ENCODE results near the gene TBC1D32.
A peak's percentile ranks its signal among the peaks of the same experiment; 100 is the strongest.
"Not testable (repeated sequence)": the region's sequence is repeated elsewhere in the genome, so short reads cannot be mapped to it uniquely, and the experiment has no call there.

Gene TBC1D32

GRCh38 chr6:121205569-121205968, 128.7 kb downstream of the TBC1D32 start:
- no peak for DNase-seq

- peak; percentile 19 for DNase-seq
Observed at GRCh38 chr6:121201105-121201504, 133.2 kb downstream of the TBC1D32 start.

- not testable (repeated sequence) for DNase-seq
Observed at GRCh38 chr6:121196042-121196441, 138.2 kb downstream of the TBC1D32 start.

GRCh38 chr6:121190122-121190521, 144.2 kb downstream of the TBC1D32 start:
- no peak for DNase-seq

GRCh38 chr6:121188356-121188755, 145.9 kb downstream of the TBC1D32 start:
- DNase-seq, result no peak

GRCh38 chr6:121187833-121188200, 146.5 kb downstream of the TBC1D32 start:
- no peak for DNase-seq

GRCh38 chr6:121187200-121187832, 147.0 kb downstream of the TBC1D32 start:
- DNase-seq, result no peak

- no peak for DNase-seq
Observed at GRCh38 chr6:121183742-121184141, 150.5 kb downstream of the TBC1D32 start.

- DNase-seq, result no peak
Observed at GRCh38 chr6:121175827-121176226, 158.5 kb downstream of the TBC1D32 start.

GRCh38 chr6:121172451-121172850, 161.8 kb downstream of the TBC1D32 start:
- DNase-seq, result not testable (repeated sequence)

GRCh38 chr6:121171879-121172278, 162.4 kb downstream of the TBC1D32 start:
- no peak for DNase-seq

GRCh38 chr6:121161886-121162285, 172.4 kb downstream of the TBC1D32 start:
- no peak for DNase-seq

GRCh38 chr6:121160276-121160675, 174.0 kb downstream of the TBC1D32 start:
- no peak for DNase-seq

- DNase-seq, result peak; percentile 3
Observed at GRCh38 chr6:121158891-121159290, 175.4 kb downstream of the TBC1D32 start.

- DNase-seq, result peak; percentile 4
Observed at GRCh38 chr6:121158438-121158837, 175.8 kb downstream of the TBC1D32 start.

- peak; percentile 50 for DNase-seq
Observed at GRCh38 chr6:121157906-121158305, 176.4 kb downstream of the TBC1D32 start.

- DNase-seq, result no peak
Observed at GRCh38 chr6:121143476-121143875, 190.8 kb downstream of the TBC1D32 start.

GRCh38 chr6:121142093-121142492, 192.2 kb downstream of the TBC1D32 start:
- no peak for DNase-seq

- no peak for DNase-seq
Observed at GRCh38 chr6:121135425-121135824, 198.9 kb downstream of the TBC1D32 start.

- DNase-seq, result no peak
Observed at GRCh38 chr6:121134922-121135321, 199.4 kb downstream of the TBC1D32 start.

- DNase-seq, result no peak
Observed at GRCh38 chr6:121124600-121124999, 209.7 kb downstream of the TBC1D32 start.

- DNase-seq, result no peak
Observed at GRCh38 chr6:121112356-121112755, 221.9 kb downstream of the TBC1D32 start.

GRCh38 chr6:121110733-121111132, 223.5 kb downstream of the TBC1D32 start:
- DNase-seq, result no peak

GRCh38 chr6:121106962-121107361, 227.3 kb downstream of the TBC1D32 start:
- DNase-seq, result no peak

- no peak for DNase-seq
Observed at GRCh38 chr6:121105461-121105860, 228.8 kb downstream of the TBC1D32 start.
